ENCODE results near the gene SEMA4B. TPM values are rescaled to one million over a fixed set of nuclear protein-coding genes. Genes with fewer than 3 reads are reported as not detected.

SEMA4B gene
- total RNA-seq, 1 donor from 2014 or later, result 35.4 TPM

DNA sequence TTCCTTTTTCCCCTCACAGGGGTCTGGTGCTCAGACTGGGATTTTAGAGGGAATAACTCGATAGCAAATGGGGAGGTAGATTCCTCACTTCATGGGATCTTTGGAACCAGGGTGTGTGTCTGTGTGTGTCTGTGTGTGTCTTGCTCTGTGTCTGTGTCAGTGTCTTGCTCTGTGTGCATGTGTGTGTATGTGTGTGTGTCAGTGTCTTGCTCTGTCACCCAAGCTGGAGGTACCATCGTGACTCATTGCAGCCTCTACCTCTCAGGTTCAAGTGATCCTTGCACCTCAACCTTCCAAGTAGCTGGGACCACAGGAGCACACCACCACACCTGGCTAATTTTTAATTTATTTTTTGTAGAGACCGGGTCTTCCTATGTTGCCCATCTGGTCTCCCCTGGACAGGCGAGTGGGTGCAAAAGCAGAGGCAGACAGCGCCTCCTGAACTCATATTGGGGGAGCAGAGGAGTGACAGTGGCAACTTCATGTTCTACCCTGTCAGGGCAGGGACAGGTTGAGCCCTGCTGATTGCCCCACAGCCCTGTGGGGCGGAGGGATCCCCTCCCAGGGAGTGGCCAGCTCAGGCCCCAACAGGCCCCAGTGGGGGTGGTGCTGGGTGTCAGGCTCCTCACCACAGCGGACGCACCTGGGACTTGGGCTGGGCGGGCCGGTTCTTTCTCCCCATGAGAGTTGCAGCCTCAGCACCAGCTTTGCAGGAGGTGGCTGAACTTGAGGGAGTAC, 10.4 kb upstream of the SEMA4B start:
- no peaks in the 10 kb centered on the region for H3K9me3 Mint-ChIP-seq
- no peak for DNase-seq (ENCODE audit: low spot score in 2 of 2, unreplicated experiment in 2 of 2)
- H3K4me3 Mint-ChIP-seq, result no peak overlapping the region
- TF ChIP-seq, protein P1, sequence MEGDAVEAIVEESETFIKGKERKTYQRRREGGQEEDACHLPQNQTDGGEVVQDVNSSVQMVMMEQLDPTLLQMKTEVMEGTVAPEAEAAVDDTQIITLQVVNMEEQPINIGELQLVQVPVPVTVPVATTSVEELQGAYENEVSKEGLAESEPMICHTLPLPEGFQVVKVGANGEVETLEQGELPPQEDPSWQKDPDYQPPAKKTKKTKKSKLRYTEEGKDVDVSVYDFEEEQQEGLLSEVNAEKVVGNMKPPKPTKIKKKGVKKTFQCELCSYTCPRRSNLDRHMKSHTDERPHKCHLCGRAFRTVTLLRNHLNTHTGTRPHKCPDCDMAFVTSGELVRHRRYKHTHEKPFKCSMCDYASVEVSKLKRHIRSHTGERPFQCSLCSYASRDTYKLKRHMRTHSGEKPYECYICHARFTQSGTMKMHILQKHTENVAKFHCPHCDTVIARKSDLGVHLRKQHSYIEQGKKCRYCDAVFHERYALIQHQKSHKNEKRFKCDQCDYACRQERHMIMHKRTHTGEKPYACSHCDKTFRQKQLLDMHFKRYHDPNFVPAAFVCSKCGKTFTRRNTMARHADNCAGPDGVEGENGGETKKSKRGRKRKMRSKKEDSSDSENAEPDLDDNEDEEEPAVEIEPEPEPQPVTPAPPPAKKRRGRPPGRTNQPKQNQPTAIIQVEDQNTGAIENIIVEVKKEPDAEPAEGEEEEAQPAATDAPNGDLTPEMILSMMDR (IDR thresholded peaks at IDR 0.05; ENCODE audit: unreplicated experiment), result no peak
- H3K4me1 Mint-ChIP-seq, result peaks cover 14% of the 10 kb centered on the region
- H3K36me3 Mint-ChIP-seq, result peaks cover 7% of the 10 kb centered on the region
- H3K27me3 Mint-ChIP-seq (ENCODE audit: low read depth), result no peaks in the 10 kb centered on the region
- no peak overlapping the region for H3K27ac Mint-ChIP-seq

DNA sequence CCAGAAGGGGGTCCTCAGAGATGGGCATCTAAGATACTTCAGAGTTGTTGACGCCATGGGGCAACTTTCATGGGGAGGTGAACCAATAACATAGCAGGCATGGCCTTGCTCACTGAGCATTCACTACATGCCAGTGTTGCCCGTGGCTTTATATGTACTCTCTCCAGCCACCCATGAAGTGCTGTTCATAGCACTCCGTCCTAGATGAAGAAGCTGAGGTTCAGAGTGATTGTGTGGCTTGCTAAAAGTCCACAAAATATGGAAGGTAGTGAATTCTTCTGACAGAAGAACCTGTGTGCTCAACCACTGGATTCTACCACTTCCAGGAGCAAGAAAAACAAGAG, 9.8 kb upstream of the SEMA4B start:
- DNase-seq (ENCODE audit: low spot score in 2 of 2, unreplicated experiment in 2 of 2), result no peak
- Mint-ChIP-seq H3K27me3 (ENCODE audit: low read depth) (no peaks in the 10 kb centered on the region), H3K9me3 (no peaks in the 10 kb centered on the region), H3K4me1 (peaks cover 14% of the 10 kb centered on the region), H3K36me3 (peaks cover 7% of the 10 kb centered on the region), H3K4me3 (no peak overlapping the region), H3K27ac (peak overlapping the region; percentile 67)
- TF ChIP-seq, protein P1 (IDR thresholded peaks at IDR 0.05; ENCODE audit: unreplicated experiment), result no peak

DNA sequence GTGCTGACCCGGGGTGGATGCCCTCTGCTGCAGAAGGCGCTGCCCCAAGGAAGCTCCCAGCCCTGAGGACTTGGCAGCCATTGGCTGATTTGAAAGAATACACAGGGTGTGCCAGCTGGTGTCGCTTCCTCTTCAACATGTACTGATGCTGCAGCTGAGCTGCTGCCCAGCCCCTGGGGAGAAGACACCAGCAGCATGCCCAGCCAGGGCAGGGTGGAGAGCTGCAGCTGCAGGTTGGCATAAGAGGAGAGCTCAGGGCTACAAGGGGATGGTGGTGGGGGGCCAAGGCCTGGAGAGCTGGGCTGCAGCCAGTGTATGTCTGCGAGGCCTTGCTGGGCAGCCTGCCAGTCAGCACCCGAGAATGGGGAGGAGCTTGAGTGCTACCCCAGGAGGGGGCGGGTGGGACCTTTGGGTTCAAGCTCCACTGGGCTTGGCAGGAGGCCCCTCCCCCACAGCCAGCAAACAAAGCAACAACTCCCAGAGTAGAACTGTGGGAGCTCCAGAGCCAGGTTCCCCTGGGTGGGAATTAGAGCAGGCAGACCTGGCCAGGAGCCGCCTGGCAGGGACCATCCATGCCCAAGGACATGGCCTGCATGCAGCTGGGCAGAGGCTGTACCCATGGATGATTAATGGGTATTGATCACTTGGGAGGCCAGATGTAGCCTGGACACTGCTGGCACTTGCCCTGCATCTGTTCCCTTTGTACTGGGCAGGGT, 9.2 kb upstream of the SEMA4B start:
- TF ChIP-seq, protein P1 (IDR thresholded peaks at IDR 0.05; ENCODE audit: unreplicated experiment), result no peak
- Mint-ChIP-seq H3K36me3 (peaks cover 7% of the 10 kb centered on the region), H3K9me3 (no peaks in the 10 kb centered on the region), H3K27ac (no peak overlapping the region), H3K4me3 (no peak overlapping the region), H3K4me1 (peaks cover 14% of the 10 kb centered on the region), H3K27me3 (ENCODE audit: low read depth) (no peaks in the 10 kb centered on the region)
- DNase-seq (ENCODE audit: low spot score in 2 of 2, unreplicated experiment in 2 of 2), result no peak

DNA sequence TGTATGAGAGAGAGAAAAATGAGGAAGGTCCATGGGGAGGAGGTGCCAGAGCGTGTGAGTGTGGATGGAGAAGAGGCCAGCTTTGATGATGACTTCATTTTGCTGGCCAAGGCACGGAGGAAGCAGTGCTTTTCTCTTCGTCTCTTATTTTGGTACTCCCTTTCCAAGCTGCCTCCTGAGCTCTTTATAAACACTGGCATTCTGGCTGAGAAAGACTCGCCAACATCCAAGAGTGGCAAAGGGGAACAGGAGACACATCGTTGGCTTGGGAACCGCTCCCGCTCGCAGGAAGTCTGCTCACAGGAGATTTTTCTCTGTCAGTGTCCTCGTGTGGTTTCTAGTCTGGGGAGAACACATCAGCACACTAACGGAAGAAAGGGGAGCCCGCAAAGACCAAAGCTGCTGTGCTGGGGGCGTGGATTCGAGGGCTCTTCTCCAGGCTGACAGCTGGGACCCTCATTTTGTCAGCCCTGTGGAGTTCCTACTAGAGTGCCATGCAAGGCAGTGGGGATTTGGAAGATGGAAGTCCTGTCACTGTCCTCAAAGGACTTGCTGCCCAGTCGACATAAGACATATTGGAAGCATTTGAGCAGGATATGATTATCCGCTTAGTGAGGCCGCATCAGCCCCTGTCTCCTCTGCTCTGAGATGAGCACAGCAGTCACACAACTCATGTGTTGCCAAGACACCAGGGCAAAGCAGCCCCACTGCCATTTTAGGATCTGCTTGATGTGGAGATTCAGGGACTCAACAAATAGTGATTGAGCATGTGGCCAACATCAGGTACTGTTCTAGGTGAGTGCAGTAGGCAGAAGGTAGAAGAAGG, 8.0 kb upstream of the SEMA4B start:
- Mint-ChIP-seq H3K27ac (no peak overlapping the region), H3K36me3 (peaks cover 7% of the 10 kb centered on the region), H3K4me1 (peaks cover 14% of the 10 kb centered on the region), H3K9me3 (no peaks in the 10 kb centered on the region), H3K27me3 (ENCODE audit: low read depth) (no peaks in the 10 kb centered on the region), H3K4me3 (no peak overlapping the region)
- no peak for DNase-seq (ENCODE audit: low spot score in 2 of 2, unreplicated experiment in 2 of 2)
- TF ChIP-seq, protein P1 (IDR thresholded peaks at IDR 0.05; ENCODE audit: unreplicated experiment), result no peak

DNA sequence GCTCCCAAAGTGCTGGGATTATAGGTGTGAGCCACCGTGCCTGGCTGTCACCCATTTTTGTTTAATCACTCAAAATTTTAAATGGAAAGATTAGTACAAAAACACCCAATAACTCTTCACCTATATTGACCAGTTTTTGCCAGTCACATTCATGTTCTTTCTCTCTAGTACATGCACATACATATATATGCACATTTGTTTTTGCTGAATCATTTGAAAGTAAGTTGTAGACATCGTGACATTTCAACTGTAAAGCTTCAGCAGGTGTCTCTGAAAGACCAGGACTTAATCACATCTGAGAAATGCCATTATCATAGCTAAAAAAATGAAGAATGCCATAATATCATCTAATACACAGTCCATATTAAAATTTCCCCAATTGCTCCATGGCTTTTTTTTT, 6.5 kb upstream of the SEMA4B start:
- H3K4me3 Mint-ChIP-seq, result no peak overlapping the region

More for the DNA sequence above, 6.5 kb upstream of the SEMA4B start:
- no peaks in the 10 kb centered on the region for H3K9me3 Mint-ChIP-seq
- no peaks in the 10 kb centered on the region for H3K27me3 Mint-ChIP-seq (ENCODE audit: low read depth)
- H3K27ac Mint-ChIP-seq, result no peak overlapping the region
- no peak for DNase-seq (ENCODE audit: low spot score in 2 of 2, unreplicated experiment in 2 of 2)
- peaks cover 7% of the 10 kb centered on the region for H3K36me3 Mint-ChIP-seq
- H3K4me1 Mint-ChIP-seq, result peaks cover 14% of the 10 kb centered on the region
- TF ChIP-seq, protein P1 (IDR thresholded peaks at IDR 0.05; ENCODE audit: unreplicated experiment), result no peak
